Retinal pigment epithelial cell (primary cell): ENCODE results near the gene ADAMTS2.
"Not testable (repeated sequence)": the region's sequence is repeated elsewhere in the genome, so short reads cannot be mapped to it uniquely, and the experiment has no call there.

Source experiments
- DNase-seq: peaks from one replicate; pipeline ENCODE4 v3.0.0-alpha.2; 2010; ENCODE audit warnings: low read depth
- H3K4me3 ChIP-seq: 2 replicates; pipeline ENCODE4 v1.5.1; 2011; ENCODE audit warnings: mild to moderate bottlenecking, low read length, control low read depth, moderate library complexity
- TF ChIP-seq, protein P1 (sequence below): conservative IDR thresholded peaks from 2 replicates; pipeline ENCODE4 v1.5.1; 2011; ENCODE audit warnings: low read depth, low read length, control low read depth, inconsistent platforms

Gene ADAMTS2

DNA sequence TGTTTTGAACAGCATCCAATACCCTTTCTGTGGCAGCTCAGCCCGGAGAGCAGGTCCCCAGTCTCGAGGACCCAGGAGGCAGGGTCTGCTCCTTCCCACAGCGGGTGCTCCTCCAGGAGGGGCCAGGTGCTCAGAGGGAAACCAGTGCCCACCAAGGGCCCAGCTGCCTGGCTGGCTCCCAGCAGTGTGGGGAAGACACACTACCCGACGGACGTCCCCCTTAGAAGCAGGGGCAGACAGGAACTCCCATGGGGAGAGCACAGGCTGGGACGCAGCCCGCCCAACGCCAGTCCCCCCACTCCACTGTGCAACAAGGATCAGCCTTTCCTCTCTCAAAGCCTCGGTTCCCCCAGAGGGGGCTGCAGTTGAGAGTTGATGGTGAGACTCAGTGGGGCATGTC, 57.6 kb downstream of the ADAMTS2 start:
- TF ChIP-seq, protein P1, sequence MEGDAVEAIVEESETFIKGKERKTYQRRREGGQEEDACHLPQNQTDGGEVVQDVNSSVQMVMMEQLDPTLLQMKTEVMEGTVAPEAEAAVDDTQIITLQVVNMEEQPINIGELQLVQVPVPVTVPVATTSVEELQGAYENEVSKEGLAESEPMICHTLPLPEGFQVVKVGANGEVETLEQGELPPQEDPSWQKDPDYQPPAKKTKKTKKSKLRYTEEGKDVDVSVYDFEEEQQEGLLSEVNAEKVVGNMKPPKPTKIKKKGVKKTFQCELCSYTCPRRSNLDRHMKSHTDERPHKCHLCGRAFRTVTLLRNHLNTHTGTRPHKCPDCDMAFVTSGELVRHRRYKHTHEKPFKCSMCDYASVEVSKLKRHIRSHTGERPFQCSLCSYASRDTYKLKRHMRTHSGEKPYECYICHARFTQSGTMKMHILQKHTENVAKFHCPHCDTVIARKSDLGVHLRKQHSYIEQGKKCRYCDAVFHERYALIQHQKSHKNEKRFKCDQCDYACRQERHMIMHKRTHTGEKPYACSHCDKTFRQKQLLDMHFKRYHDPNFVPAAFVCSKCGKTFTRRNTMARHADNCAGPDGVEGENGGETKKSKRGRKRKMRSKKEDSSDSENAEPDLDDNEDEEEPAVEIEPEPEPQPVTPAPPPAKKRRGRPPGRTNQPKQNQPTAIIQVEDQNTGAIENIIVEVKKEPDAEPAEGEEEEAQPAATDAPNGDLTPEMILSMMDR, result no peak
- H3K4me3 ChIP-seq, result no peak overlapping the region
- no peak for DNase-seq

DNA sequence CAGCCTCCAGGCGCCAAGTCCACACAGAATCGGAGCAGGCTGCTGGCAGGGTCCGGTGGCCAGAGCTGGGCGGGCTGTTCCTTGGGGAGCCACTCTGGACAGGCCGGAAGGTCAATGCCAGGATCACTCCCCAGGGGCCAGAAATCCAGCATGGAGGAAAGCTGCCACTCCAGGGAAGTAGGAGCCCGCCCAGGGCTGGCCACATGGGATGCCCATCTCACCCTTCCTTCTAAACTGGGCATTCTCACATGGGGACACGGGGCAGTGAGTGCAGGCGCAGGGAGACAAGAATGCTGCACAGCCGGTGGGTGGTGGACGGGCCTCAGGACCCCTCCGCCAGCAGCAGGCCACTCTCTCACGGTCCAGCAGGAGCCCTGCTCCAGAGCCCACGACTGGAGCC, 58.2 kb downstream of the ADAMTS2 start:
- H3K4me3 ChIP-seq, result no peak overlapping the region
- TF ChIP-seq, protein P1, result no peak
- DNase-seq, result no peak

DNA sequence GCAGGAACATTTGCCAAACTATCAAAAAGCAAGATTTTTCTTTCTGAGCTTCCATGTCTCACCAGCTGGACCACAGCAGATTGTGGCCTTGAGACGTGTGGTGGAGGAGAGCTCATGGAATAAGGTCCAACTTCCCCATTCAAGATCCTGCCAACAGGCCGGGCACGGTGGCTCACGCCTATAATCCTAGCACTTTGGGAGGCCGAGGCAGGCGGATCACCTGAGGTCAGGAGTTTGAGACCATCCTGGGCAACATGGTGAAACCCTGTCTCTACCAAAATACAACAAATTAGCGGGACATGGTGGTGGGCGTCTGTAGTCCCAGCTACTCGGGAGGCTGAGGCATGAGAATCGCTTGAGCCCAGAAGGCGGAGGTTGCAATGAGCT, 59.5 kb downstream of the ADAMTS2 start:
- H3K4me3 ChIP-seq, DNase-seq: not testable (repeated sequence)

DNA sequence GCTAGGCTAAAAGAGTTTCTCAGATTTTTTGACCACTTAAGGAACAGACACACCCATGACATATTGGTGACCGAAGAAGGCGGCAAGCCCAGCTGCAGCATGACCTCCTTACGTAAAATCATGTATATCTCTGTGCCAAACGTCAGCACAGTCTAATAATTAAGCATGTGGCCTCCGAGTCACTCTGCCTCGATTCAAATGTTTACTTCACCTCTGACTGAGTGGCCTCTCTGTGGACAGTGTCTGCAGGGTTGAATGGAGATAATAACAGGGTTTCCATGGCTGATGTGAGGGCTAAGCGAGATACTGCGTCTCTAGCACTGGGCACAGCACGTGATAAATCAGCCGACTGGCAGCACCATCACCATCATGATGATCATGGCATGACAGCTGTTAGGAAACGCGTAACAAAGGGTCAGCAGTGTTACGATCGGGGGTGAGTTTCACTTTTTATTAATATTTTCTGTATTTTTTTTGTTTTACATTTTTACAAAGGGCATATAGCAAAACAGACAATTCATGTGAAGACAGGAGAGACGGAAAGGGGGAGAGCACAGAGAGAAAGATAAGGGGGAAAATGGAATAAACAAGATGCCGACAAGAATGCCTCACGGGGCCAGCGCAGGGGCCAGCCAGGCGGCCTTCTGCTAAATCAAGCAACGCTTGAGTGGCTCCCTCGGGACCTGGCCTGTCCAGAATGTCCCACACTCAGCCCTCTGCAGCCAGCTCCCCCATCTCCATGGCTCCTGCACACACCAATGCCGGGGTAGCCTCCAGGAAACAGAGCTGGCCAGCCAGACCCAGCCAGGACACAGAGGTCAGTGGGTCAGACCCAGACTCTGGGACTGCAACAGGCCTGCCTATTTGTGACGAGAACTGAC, 60.3 kb downstream of the ADAMTS2 start:
- DNase-seq, result no peak
- TF ChIP-seq, protein P1, result no peak
- no peak overlapping the region for H3K4me3 ChIP-seq

DNA sequence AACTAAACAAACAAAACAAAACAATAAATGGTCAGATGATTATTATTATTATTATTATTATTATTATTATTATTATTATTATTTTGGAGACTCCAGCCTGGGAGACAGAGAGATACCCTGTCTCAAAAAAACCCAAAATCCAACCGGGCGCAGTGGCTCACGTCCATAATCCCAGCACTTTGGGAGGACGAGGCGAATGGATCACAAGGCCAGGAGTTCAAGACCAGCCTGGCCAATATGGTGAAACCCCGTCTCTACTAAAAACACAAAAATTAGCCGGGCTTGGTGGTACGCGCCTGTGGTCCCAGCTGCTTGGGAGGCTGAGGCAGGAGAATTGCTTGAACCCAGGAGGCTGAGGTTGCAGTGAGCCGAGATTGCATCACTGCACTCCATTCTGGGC, 61.4 kb downstream of the ADAMTS2 start:
- not testable (repeated sequence) for H3K4me3 ChIP-seq, DNase-seq

DNA sequence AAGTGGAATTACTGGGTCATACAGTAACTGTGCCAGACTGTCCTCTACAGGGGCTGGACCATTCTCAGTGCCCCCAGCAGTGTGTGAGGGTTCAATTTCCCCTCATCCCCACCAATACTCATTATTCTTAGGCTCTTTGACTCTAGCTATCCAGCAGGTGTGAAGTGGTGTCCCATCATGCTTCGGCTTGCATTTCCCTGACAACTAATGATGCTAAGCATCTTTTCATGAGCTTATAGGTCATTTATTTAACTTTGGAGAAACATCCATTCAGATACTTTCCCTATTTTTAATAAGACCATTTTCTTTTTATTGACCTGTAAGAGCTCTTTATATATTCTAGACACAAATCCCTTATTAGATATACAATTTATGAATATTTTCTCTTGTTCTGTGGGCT, 63.6 kb downstream of the ADAMTS2 start:
- TF ChIP-seq, protein P1, result no peak

DNA sequence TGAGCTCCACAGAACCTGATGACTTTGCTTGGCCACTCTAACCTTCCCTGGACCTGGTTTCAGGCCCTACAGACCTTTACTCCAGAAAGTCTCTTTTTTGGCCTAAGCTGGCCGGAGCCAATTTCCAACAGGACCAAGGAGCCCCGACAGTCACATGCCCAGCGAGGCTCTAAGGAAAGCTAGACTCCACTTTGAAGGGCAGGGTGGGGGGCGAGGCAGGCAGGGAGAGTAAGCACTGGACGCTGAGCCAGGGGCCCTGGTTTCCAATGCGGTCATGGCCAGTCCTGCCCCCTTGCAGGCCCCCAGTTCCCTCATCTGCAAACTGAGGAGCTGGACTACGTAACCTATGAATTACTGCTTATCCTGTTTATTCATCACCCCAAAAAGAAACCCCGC, 65.2 kb downstream of the ADAMTS2 start:
- TF ChIP-seq, protein P1, result no peak
- DNase-seq, result no peak
- H3K4me3 ChIP-seq, result no peak overlapping the region

More for the DNA sequence above, 63.6 kb downstream of the ADAMTS2 start:
- no peak overlapping the region for H3K4me3 ChIP-seq
- DNase-seq, result no peak

DNA sequence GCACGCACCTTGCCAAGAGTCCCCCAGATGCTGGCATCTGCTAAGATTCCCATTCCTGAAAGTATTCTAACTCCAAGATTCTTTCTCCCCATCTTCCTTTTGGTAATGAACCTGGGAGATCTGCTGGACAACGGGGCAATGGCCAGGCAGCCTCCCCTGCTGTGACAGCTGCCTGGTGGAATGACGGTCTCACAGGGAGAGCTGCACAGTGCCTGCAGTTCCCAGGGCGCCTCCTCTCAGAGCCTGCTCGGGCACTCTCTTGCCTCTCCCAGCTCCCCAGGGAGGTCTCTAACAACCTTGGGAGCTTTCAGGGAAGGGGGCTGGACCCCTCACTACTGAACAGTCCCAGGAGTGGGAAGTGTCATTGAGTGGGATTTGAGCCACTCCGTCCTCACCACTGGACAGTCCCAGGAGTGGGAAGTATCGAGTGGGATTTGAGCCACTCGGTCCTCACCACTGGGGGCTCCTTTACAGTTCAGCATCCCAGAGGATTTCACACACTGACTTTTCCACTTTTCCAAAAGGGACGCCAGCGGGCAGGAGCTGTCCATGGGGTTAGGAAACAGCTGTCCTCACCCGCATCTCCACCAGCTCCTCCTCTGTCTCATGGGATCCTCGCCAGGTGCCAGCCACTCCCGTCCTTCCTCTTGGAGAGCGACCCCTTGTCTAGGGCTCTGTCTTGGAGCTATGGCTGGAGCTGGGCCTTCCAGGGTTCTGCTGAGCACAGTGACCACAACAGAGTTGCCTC, 65.7 kb downstream of the ADAMTS2 start:
- no peak for DNase-seq
- no peak overlapping the region for H3K4me3 ChIP-seq
- TF ChIP-seq, protein P1, result no peak
